Neuronal stem cell (in vitro differentiated cells): ENCODE results near the gene FES.

ENCODE experiments used
- DNase-seq: peaks from one replicate; pipeline ENCODE4 v3.0.0-alpha.2; 2013; ENCODE audit warnings: low spot score
- H2AFZ ChIP-seq: one replicate; pipeline ENCODE4 v1.6.1; 2013; ENCODE audit warnings: mild to moderate bottlenecking, low read length, inconsistent platforms
- H2AK5ac ChIP-seq: 2 replicates; pipeline ENCODE4 v1.6.1; 2013; ENCODE audit warnings: low read depth, mild to moderate bottlenecking, inconsistent platforms, low read length, moderate library complexity, mixed read lengths
- H2BK120ac ChIP-seq: 2 replicates; pipeline ENCODE4 v1.6.1; 2013; ENCODE audit warnings: low read depth, mild to moderate bottlenecking, inconsistent platforms, low read length, moderate library complexity, mixed read lengths
- H2BK12ac ChIP-seq: one replicate; pipeline ENCODE4 v1.6.1; 2013; ENCODE audit warnings: low read length, inconsistent platforms
- H2BK15ac ChIP-seq: 2 replicates; pipeline ENCODE4 v1.6.1; 2013; ENCODE audit warnings: mild to moderate bottlenecking, low read length, inconsistent platforms, mixed read lengths
- H2BK5ac ChIP-seq: one replicate; pipeline ENCODE4 v1.6.1; 2013; ENCODE audit warnings: inconsistent platforms, mild to moderate bottlenecking, low read length, moderate library complexity
- H3K14ac ChIP-seq: one replicate; pipeline ENCODE4 v1.6.1; 2013; ENCODE audit warnings: low read length, inconsistent platforms
- H3K18ac ChIP-seq: 2 replicates; pipeline ENCODE4 v1.6.1; 2013; ENCODE audit warnings: low read length, inconsistent platforms
- H3K23ac ChIP-seq: 2 replicates; pipeline ENCODE4 v1.6.1; 2013; ENCODE audit warnings: low read depth, mild to moderate bottlenecking, mixed read lengths, low read length, inconsistent platforms; ENCODE audit not compliant: poor library complexity
- H3K27ac ChIP-seq: replicated peaks from 3 replicates; pipeline ENCODE4 v1.5.1; 2013; ENCODE audit warnings: low read length, inconsistent platforms
- H3K27me3 ChIP-seq, 3 experiments: 2 replicates each; pipeline ENCODE4 v1.6.1; 2013; ENCODE audit warnings: low read length in 3 of 3, mild to moderate bottlenecking in 2 of 3, inconsistent platforms in 1 of 3, low read depth in 1 of 3, mixed read lengths in 1 of 3, moderate library complexity in 1 of 3; ENCODE audit not compliant: control insufficient read depth in 3 of 3, insufficient read depth in 3 of 3
- H3K36me3 ChIP-seq, 2 donors: replicated peaks in 1 of 2; 2 replicates each; pipeline ENCODE4 v1.6.1; 2013; ENCODE audit warnings: low read length in 2 of 2; ENCODE audit not compliant: control insufficient read depth in 2 of 2, insufficient read depth in 2 of 2
- H3K4ac ChIP-seq: 2 replicates; pipeline ENCODE4 v1.6.1; 2013; ENCODE audit warnings: inconsistent platforms, mild to moderate bottlenecking, low read length, moderate library complexity
- H3K4me1 ChIP-seq, 2 donors: 1 replicate in 1 of 2; 2 replicates in 1 of 2; pipeline ENCODE4 v1.6.1; 2013; ENCODE audit warnings: low read length in 2 of 2, low read depth in 1 of 2; ENCODE audit not compliant: control insufficient read depth in 2 of 2, insufficient read depth in 1 of 2
- H3K4me2 ChIP-seq: one replicate; pipeline ENCODE4 v1.6.1; 2013; ENCODE audit warnings: mild to moderate bottlenecking, low read length, inconsistent platforms; ENCODE audit not compliant: insufficient read depth, poor library complexity, severe bottlenecking
- H3K4me3 ChIP-seq, 2 donors: 2 replicates each; pipeline ENCODE4 v1.5.1; 2013; ENCODE audit warnings: low read length in 2 of 2, mild to moderate bottlenecking in 2 of 2, inconsistent platforms in 1 of 2, moderate library complexity in 1 of 2
- H3K79me1 ChIP-seq: one replicate; pipeline ENCODE4 v1.6.1; 2013; ENCODE audit warnings: low read depth, mild to moderate bottlenecking, inconsistent platforms, low read length, moderate library complexity
- H3K9ac ChIP-seq: one replicate; pipeline ENCODE4 v1.6.1; 2013; ENCODE audit warnings: mild to moderate bottlenecking, low read depth, low read length, inconsistent platforms; ENCODE audit not compliant: poor library complexity
- H3K9me3 ChIP-seq, 2 donors: replicated peaks in 1 of 2; 2 replicates each; pipeline versions ENCODE3 to v1.6.1; 2013; ENCODE audit warnings: low read length in 2 of 2, mild to moderate bottlenecking in 2 of 2, inconsistent platforms in 1 of 2, low read depth in 1 of 2, mixed read lengths in 1 of 2, moderate library complexity in 1 of 2; ENCODE audit not compliant: control insufficient read depth in 2 of 2, insufficient read depth in 1 of 2
- H4K8ac ChIP-seq: one replicate; pipeline ENCODE4 v1.6.1; 2013; ENCODE audit warnings: low read depth, mild to moderate bottlenecking, inconsistent platforms, low read length, moderate library complexity
- H4K91ac ChIP-seq: one replicate; pipeline ENCODE4 v1.6.1; 2013; ENCODE audit warnings: low read length, low read depth, mild to moderate bottlenecking, inconsistent platforms; ENCODE audit not compliant: poor library complexity
- WGBS, 2 donors: extraction: QIAGEN DNeasy Blood & Tissue Kit; methylation state at CpG; one replicate each; pipeline ENCODE4 v1.1.7; 2013; ENCODE audit warnings: missing lambda C conversion rate in 2 of 2, mixed read lengths in 1 of 2; ENCODE audit not compliant: insufficient read length in 2 of 2, insufficient replicate concordance in 1 of 2; ENCODE audit errors: extremely low coverage in 2 of 2; 5-methylcytosine and 5-hydroxymethylcytosine counted together

FES gene

GRCh38 chr15:90838139-90838538 is 46.2 kb upstream of the FES start:
- DNase-seq, result no peak
- Histone ChIP-seq H2BK15ac (peak overlapping the region; percentile 95), H3K4ac (no peak overlapping the region), H3K4me1 (peaks cover 18 to 19% of the 10 kb centered on the region in 2 donors), H2BK5ac (peak overlapping the region; percentile 85), H3K4me3 (no peak overlapping the region), H3K14ac (no peak overlapping the region), H3K36me3 (no peaks in the 10 kb centered on the region), H2AK5ac (peak overlapping the region; percentile 96), H4K8ac (no peak overlapping the region), H3K27me3 (no peaks in the 10 kb centered on the region), H3K4me2 (no peak overlapping the region), H3K27ac (no peak overlapping the region), H3K23ac (peak overlapping the region; percentile 62), H4K91ac (no peak overlapping the region), H3K79me1 (no peaks in the 10 kb centered on the region), H3K9me3 (no peaks in the 10 kb centered on the region), H3K18ac (peak overlapping the region; percentile 90), H3K9ac (no peak overlapping the region), H2BK12ac (peak overlapping the region; percentile 32), H2AFZ (no peak overlapping the region), H2BK120ac (no peak overlapping the region)
- no CpG with 5 or more reads among the region's 15 CpGs for WGBS, 2 donors

GRCh38 chr15:90838544-90838943 is 45.8 kb upstream of the FES start:
- peaks cover 18 to 19% of the 10 kb centered on the region in 2 donors for H3K4me1 ChIP-seq
- H2AFZ ChIP-seq, result no peak overlapping the region
- peak overlapping the region; percentile 84 for H3K14ac ChIP-seq
- peak overlapping the region; percentile 90 for H3K18ac ChIP-seq
- peak overlapping the region; percentile 95 for H2BK15ac ChIP-seq
- no peaks in the 10 kb centered on the region for H3K36me3 ChIP-seq
- H2BK12ac ChIP-seq, result peak overlapping the region; percentile 32
- no peaks in the 10 kb centered on the region for H3K79me1 ChIP-seq
- peak overlapping the region; percentile 96 for H2AK5ac ChIP-seq
- H2BK120ac ChIP-seq, result no peak overlapping the region
- H3K27ac ChIP-seq, result no peak overlapping the region
- H3K4me2 ChIP-seq, result no peak overlapping the region
- H3K9me3 ChIP-seq, result no peaks in the 10 kb centered on the region
- H3K27me3 ChIP-seq, result no peaks in the 10 kb centered on the region
- DNase-seq, result no peak
- no peak overlapping the region for H4K91ac ChIP-seq
- no CpG with 5 or more reads among the region's 15 CpGs for WGBS, 2 donors
- peak overlapping the region; percentile 62 for H3K23ac ChIP-seq
- no peak overlapping the region for H3K9ac ChIP-seq
- H3K4ac ChIP-seq, result no peak overlapping the region
- H2BK5ac ChIP-seq, result peak overlapping the region; percentile 85
- no peak overlapping the region for H4K8ac ChIP-seq
- H3K4me3 ChIP-seq, result no peak overlapping the region

GRCh38 chr15:90839187-90840071 is 44.9 kb upstream of the FES start:
- Histone ChIP-seq H2BK120ac (no peak overlapping the region), H2BK5ac (no peak overlapping the region), H4K8ac (peak overlapping the region; percentile 83), H4K91ac (peak overlapping the region; percentile 47), H3K27me3 (no peaks in the 10 kb centered on the region), H2BK15ac (peak overlapping the region; percentile 40), H2AK5ac (peak overlapping the region; percentile 87), H3K18ac (peak overlapping the region; percentile 82), H3K14ac (no peak overlapping the region), H3K79me1 (no peaks in the 10 kb centered on the region), H3K36me3 (no peaks in the 10 kb centered on the region), H3K9me3 (no peaks in the 10 kb centered on the region), H3K4me1 (peaks cover 18 to 19% of the 10 kb centered on the region in 2 donors), H2AFZ (peak overlapping the region; percentile 88), H3K9ac (peak overlapping the region; percentile 12), H3K4me2 (no peak overlapping the region), H3K23ac (no peak overlapping the region), H3K4me3 (no peak overlapping the region), H3K27ac (peak overlapping the region; percentile 16), H2BK12ac (peak overlapping the region; percentile 95), H3K4ac (peak overlapping the region; percentile 81)
- no CpG with 5 or more reads among the region's 19 CpGs for WGBS, 2 donors
- peak; percentile 33 for DNase-seq

GRCh38 chr15:90840157-90840855 is 44.0 kb upstream of the FES start:
- H4K91ac ChIP-seq, result peak overlapping the region; percentile 47
- no peak overlapping the region for H3K14ac ChIP-seq
- peak overlapping the region; percentile 88 for H2AFZ ChIP-seq
- peak overlapping the region; percentile 82 for H3K18ac ChIP-seq
- no peak overlapping the region for H2BK5ac ChIP-seq
- no peak overlapping the region for H3K4me2 ChIP-seq
- no peaks in the 10 kb centered on the region for H3K36me3 ChIP-seq
- peak overlapping the region; percentile 12 for H3K27ac ChIP-seq
- no CpG with 5 or more reads among the region's 18 CpGs for WGBS, 2 donors
- peak overlapping the region; percentile 87 for H2AK5ac ChIP-seq
- peaks cover 18 to 19% of the 10 kb centered on the region in 2 donors for H3K4me1 ChIP-seq
- no peak overlapping the region for H3K4me3 ChIP-seq
- peak overlapping the region; percentile 83 for H4K8ac ChIP-seq
- H3K27me3 ChIP-seq, result no peaks in the 10 kb centered on the region
- H3K4ac ChIP-seq, result peak overlapping the region; percentile 81
- peak overlapping the region; percentile 40 for H2BK15ac ChIP-seq
- no peak overlapping the region for H2BK120ac ChIP-seq
- no peak for DNase-seq
- H3K79me1 ChIP-seq, result no peaks in the 10 kb centered on the region
- H3K9me3 ChIP-seq, result no peaks in the 10 kb centered on the region
- H3K9ac ChIP-seq, result no peak overlapping the region
- no peak overlapping the region for H3K23ac ChIP-seq
- peak overlapping the region; percentile 95 for H2BK12ac ChIP-seq
